Measurements from ENCODE around the gene CFAP97D2.

- TF ChIP-seq EP300 (IDR thresholded peaks at IDR 0.05) (no peak), POLR2A (IDR thresholded peaks at IDR 0.05; ENCODE audit: low read depth) (no peak)
Observed at GRCh38 chr13:114243971-114244370, 64.9 kb downstream of the CFAP97D2 start.
